Ishikawa (cell line): ENCODE data around the gene ANK3.

Experiments used
- CEBPB ChIP-seq: IDR thresholded peaks from 2 replicates; pipeline ENCODE4 v1.6.1; 2012
- CREB1 ChIP-seq: IDR thresholded peaks from 2 replicates; pipeline ENCODE4 v1.6.1; 2012; ENCODE audit warnings: low read depth
- EGR1 ChIP-seq: IDR thresholded peaks from 2 replicates; pipeline ENCODE4 v1.6.1; 2012
- EP300 ChIP-seq: IDR thresholded peaks from 2 replicates; pipeline ENCODE4 v1.6.1; 2012; ENCODE audit warnings: borderline replicate concordance
- MAX ChIP-seq: IDR thresholded peaks from 2 replicates; pipeline ENCODE4 v1.6.1; 2012
- NFIC ChIP-seq: IDR thresholded peaks from 2 replicates; pipeline ENCODE4 v1.6.1; 2012
- RAD21 ChIP-seq: IDR thresholded peaks from 2 replicates; pipeline ENCODE4 v1.6.1; 2012; ENCODE audit warnings: low read depth
- REST ChIP-seq: IDR thresholded peaks from 2 replicates; pipeline ENCODE4 v1.6.1; 2012; ENCODE audit warnings: low read depth, mild to moderate bottlenecking
- TAF1 ChIP-seq: IDR thresholded peaks from 2 replicates; pipeline ENCODE4 v1.6.1; 2012; ENCODE audit warnings: low read depth, mild to moderate bottlenecking
- TCF12 ChIP-seq: IDR thresholded peaks from 2 replicates; pipeline ENCODE4 v1.6.1; 2012; ENCODE audit warnings: low read depth
- TEAD4 ChIP-seq: IDR thresholded peaks from 2 replicates; pipeline ENCODE4 v1.6.1; 2012
- USF1 ChIP-seq: IDR thresholded peaks from 2 replicates; pipeline ENCODE4 v1.6.1; 2012
- YY1 ChIP-seq: IDR thresholded peaks from 2 replicates; pipeline ENCODE4 v1.6.1; 2012; ENCODE audit warnings: low read depth

GRCh38 chr10:60313589-60313952 lies 76.1 kb downstream of the ANK3 start:
- no peak for TF ChIP-seq USF1
- TF ChIP-seq CREB1: no peak
- no peak for TF ChIP-seq YY1
- no peak for TF ChIP-seq TEAD4
- TF ChIP-seq RAD21: no peak
- no peak for TF ChIP-seq MAX
- no peak for TF ChIP-seq REST
- no peak for TF ChIP-seq NFIC
- TF ChIP-seq EP300: no peak
- no peak for TF ChIP-seq EGR1
- no peak for TF ChIP-seq TCF12
- TF ChIP-seq CEBPB: no peak
- no peak for TF ChIP-seq TAF1
